ENCODE measurements around the gene MOB3A. TPM values are rescaled to one million over a fixed set of nuclear protein-coding genes. Genes with fewer than 3 reads are reported as not detected.

MOB3A gene
- total and polyA plus RNA-seq, 2 experiments from 2014 or later, result 2.9 to 5.9 TPM

- no peak for TF ChIP-seq JUNB (IDR thresholded peaks at IDR 0.05; ENCODE audit: unreplicated experiment)
- no peak for TF ChIP-seq CTCF (conservative IDR thresholded peaks at IDR 0.05; ENCODE audit: low read depth in 2 of 2)
- TF ChIP-seq EZH2 (IDR thresholded peaks at IDR 0.05; ENCODE audit: low read depth, unreplicated experiment), result no peak
- TF ChIP-seq ZNF114 (CRISPR knock-in tag; IDR thresholded peaks at IDR 0.05), result no peak
These were observed 41.4 kb downstream of the MOB3A start (continued) for GRCh38 chr19:2054763-2055162.

GRCh38 chr19:2053601-2054389, 42.3 kb downstream of the MOB3A start:
- TF ChIP-seq CTCF (conservative IDR thresholded peaks at IDR 0.05; ENCODE audit: low read depth in 2 of 2), result no peak
- TF ChIP-seq STAT1 (IDR thresholded peaks at IDR 0.05; ENCODE audit: unreplicated experiment), result no peak
- TF ChIP-seq REST (IDR thresholded peaks at IDR 0.05; ENCODE audit: unreplicated experiment), result no peak
- H3K4me3 Mint-ChIP-seq, result no peak overlapping the region
- Histone ChIP-seq H2AFZ (no peak overlapping the region), H3F3A (replicated peaks; ENCODE audit: low read depth) (0 out of 2 replicates have a peak, but pooled peaks cover 3% of the 10 kb centered on the region), H4K20me1 (replicated peaks; ENCODE audit: insufficient read depth) (peaks cover 10% of the 10 kb centered on the region), H3K79me2 (replicated peaks; ENCODE audit: insufficient read depth) (peaks cover 19% of the 10 kb centered on the region), H3K4me2 (no peak overlapping the region), H3K36me3 (ENCODE audit: insufficient read depth) (no peaks in the 10 kb centered on the region), H3K27ac (ENCODE audit: low read depth) (no peak overlapping the region), H3K4me1 (ENCODE audit: insufficient read depth) (no peaks in the 10 kb centered on the region; the same call in 1 of the 2 replicates), H3K9me2 (ENCODE audit: insufficient read depth) (no peaks in the 10 kb centered on the region), H3K27me3 (ENCODE audit: insufficient read depth) (no peaks in the 10 kb centered on the region), H3K4me3 (no peak overlapping the region)
- H3K4me1 Mint-ChIP-seq, result peaks cover 10% of the 10 kb centered on the region
- H3K9me3 Mint-ChIP-seq, result no peaks in the 10 kb centered on the region
- peaks cover 8% of the 10 kb centered on the region for H3K27me3 Mint-ChIP-seq (ENCODE audit: insufficient read depth, low read depth, poor library complexity)
- ATAC-seq, result no peak
- H3K36me3 Mint-ChIP-seq (ENCODE audit: low read depth), result no peaks in the 10 kb centered on the region
- no peak overlapping the region for H3K27ac Mint-ChIP-seq
- no peak for DNase-seq (ENCODE audit: low spot score)
